ENCODE measurements around the gene WDR90.
"Not testable (repeated sequence)": the region's sequence is repeated elsewhere in the genome, so short reads cannot be mapped to it uniquely, and the experiment has no call there.

Gene WDR90

DNA sequence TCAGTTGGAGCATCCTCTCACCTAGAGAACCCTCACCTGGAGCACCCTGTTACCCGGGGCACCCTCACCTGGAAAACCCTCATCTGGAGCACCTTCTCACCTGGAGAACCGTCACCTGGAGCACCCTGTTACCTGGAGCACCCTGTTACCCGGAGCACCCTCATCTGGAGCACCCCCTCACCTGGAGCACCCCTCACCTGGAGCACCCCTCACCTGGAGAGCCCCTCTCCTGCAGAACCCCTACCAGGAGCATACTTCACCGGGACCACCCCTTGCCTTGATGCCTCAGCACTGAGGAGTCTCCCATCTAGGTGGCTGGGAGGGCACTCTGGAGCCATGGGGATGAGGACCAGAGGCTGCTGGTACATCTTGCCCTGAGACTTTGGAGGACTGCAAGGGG is 59.8 kb downstream of the WDR90 start:
- no peak for DNase-seq (ENCODE audit: low spot score)

DNA sequence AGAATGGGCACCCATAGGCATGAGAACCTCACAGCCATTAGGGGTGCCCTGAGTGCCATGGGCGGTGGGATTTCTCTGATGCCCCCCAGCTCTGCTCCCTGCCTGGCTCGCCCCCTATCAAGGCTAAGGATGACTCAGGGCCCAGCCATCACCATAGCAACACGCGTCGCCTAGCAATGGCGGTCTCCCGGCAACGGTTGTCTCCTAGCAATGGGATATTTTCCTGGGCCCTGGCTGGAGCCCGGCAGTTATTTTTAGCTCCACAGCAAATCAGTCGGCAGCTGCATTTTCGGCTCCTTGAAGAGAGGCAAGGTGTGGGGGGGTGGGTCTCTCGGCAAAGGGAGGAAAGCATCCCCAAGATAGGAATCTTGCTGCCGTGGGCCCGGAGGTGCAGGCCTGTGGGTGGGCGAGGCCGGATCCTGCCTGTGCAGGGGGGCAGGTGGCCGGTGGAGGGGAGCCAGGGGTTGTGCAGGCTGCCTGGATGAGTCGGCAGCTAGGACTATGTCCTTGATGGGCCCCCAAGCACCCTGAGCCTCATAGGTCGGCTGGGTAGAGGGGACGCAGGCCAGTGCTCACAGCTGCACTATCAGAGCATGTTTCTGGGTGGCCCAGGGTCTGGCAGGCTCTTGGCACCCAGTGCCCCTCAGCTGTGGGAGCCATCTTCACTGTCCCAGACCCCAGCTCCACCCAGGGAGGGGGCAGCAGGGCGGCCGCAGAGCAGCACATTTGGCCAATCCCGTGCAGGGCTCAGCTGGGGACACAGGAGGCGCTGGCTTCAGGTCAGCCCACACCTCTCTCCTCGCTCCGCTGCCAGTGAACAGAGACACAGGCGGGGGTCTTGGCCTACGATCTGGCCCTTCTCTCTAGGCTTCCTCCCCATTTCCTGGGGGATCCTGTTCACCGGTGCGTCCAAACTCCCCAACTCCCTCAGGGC is 60.7 kb downstream of the WDR90 start:
- no peak for DNase-seq (ENCODE audit: low spot score)

DNA sequence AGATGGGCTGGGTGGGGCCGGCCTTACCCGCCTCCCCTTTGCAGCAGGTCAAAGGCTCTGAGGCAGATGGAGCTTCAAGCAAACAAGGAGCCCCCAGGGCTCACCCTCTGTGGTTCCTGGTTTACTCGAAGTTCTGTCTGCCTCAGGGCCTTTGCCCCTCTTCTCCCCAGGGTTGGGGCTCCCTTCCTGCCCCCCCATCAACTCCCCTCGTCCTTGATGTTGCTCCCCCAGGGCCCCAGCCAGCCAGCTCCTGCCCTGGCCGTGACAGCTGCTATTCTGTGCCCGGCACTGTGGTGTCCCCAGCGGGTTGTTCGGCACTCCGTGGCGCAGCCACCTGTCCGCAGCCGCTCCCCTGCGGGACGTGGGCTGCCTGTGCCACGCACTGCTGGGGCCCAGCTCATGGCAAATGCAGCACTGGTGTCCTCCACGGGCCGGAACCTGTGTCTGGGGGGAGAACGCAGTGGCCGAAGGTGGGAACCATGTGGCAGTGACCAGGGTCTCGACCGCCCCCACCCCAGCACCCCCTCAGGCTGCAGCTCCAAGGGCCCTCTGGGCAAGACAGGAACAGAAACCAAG is 61.4 kb downstream of the WDR90 start:
- no peak for DNase-seq (ENCODE audit: low spot score)

DNA sequence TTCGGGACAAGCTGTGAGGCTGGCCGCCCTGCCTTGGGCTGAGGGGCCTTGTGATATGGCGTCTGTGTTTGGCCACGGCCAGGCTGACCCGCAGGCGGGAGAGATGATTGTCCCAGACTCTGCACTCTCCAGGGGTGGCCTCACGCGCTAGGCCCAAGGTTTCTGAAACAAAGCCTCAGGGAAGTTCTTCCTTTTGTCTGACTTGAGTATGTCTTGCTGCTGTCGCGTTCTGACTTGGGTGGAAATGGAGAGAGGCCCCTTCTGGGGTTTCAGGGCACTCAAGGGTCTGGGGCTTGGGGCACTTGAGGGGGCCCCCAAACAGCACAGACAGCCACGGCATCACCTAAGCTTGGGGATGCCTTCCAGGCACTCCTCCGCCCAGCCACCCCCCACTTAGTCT is 61.9 kb downstream of the WDR90 start:
- DNase-seq (ENCODE audit: low spot score): no peak

DNA sequence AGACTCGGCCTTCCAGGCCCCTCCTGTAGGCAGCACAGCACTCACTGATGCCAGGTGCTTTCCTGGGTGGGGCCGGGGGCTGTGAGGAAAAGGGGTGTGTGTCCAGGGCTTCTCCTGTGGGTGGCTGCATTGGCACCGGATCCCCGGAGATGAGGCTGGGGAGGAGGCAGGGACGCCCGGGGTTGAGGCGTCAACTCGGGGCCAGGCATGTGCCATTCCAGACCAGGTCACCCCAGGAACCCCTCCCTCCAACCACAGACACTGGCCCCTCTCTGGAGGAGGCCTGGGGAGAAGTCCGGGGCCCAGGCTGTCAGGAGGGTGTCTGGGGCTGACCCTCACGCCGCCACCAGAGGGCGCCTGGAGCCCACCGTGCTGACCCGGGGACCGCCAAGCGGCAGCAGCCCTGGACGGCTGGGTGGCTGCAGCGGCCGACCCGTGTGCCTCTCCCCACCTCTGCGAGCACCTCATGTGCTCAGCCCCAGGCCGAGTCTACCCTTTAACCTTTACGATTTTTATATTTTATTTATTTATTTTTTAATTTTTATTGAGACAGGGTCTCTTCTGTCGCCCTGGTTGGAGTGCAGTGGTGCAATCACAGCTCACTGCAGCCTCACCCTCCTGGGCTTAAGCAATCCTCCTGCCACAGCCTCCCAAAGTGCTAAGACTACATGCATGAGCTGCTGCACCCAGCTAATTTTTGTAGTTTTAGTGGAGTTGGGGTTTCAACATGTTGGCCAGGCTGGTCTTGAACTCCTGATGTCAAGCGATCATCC is 62.6 kb downstream of the WDR90 start:
- DNase-seq (ENCODE audit: low spot score): peak; percentile 71

DNA sequence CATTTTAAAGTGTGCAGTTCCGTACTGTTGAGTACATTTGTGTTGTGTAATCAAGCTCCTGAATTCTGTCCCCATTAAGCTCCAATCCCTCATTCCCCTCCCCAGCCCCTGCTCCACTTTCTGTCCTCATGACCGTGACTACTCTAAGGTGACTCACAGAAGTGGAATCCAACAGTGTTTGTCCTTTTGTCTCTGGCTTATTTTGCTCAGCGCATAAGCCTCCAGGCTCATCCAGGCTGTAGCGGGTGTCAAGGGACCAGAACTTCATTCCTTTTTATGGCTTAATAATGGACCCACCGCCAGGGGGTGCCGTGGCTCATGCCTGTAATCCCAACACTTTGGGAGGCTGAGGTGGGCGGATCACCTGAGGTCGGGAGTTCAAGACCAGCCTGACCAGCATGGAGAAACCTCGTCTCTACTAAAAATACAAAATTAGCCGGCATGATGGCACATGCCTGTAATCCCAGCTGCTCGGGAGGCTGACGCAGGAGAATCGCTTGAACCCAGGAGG is 63.6 kb downstream of the WDR90 start:
- DNase-seq (ENCODE audit: low spot score): not testable (repeated sequence)

DNA sequence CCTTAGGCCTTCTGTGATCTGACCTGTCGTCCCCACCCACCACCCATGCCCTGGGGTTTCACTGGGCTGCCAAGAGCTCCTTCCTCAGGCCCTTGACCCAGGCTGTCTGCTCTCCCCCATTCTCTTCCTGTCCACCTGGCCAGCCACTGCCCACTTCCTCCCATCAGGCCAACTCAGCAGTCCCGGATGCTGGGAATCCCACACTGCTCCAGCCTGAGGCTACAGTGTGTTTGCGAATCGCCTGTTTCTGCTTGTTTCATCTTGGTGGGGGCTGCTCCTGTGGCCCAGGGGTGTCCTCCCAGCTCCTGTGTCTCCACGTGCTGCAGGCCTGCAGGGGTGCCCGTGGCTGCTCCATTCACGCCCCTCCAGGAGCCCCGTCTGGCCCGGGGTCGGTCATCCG is 64.9 kb downstream of the WDR90 start:
- DNase-seq (ENCODE audit: low spot score): no peak

DNA sequence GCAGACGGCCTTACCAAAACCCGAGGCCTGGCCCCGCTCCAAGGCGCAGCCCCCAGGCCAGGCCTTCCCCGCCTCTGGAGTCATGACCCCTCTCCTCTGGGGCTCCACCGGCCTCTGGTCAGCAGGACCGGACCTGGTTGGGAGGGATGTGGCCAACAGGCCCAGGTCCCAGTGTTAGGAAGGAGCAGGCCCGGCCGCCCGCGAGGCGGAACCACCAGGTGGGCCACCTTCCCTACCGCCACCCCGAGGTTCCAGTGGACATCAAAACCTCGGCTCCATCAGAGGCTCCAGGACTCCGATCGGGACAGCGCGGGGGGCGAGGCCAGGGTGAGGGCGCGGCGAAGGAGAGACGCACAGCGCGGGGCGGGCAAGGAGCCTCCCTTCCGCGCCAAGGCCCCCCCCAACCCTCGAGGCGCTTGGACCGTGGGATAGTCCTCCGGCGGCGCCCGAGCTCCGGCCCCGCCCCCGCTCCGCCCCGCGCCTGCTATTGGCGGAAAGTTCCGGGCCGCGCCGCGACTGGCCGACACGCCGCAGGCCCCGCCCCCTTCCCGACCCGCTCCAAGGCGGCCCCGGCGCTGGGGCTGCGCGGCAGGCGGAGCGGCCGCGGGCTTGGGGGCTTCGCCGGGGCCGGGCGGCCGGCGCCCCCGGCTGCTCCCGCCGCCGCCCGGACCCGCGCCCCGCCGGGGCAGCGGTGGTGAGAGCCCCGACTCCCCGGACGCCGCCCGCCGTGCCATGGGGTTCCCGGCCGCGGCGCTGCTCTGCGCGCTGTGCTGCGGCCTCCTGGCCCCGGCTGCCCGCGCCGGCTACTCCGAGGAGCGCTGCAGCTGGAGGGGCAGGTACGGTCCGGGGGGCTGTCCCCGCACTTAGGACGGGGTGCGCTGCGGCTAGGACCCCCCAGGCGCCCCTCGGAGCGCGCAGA is 65.7 kb downstream of the WDR90 start, which contains the start of gene METRN:
TSS of gene METRN (plus strand) at position 561 of the 919 bp plus-strand sequence. CDS start at position 733, 172 bp downstream.
- DNase-seq (ENCODE audit: low spot score): peak; percentile 70

DNA sequence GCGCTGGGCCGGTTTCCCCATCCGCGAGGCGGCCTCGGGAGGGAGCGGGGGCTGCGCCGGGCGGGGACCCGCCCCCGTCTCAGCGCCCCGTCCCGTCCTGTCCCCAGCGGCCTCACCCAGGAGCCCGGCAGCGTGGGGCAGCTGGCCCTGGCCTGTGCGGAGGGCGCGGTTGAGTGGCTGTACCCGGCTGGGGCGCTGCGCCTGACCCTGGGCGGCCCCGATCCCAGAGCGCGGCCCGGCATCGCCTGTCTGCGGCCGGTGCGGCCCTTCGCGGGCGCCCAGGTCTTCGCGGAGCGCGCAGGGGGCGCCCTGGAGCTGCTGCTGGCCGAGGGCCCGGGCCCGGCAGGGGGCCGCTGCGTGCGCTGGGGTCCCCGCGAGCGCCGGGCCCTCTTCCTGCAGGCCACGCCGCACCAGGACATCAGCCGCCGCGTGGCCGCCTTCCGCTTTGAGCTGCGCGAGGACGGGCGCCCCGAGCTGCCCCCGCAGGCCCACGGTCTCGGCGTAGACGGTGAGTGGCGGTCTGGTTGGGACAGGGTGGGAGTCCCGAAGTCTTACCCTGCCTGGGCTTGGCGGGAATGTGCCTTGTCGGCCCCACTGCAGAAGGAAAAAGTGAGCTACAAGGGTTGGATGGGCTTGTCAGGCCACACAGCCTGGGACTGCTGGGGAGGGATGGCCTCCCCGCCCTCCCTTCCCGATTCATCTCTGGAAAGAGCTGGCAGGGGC is 66.5 kb downstream of the WDR90 start:
- DNase-seq (ENCODE audit: low spot score): no peak

DNA sequence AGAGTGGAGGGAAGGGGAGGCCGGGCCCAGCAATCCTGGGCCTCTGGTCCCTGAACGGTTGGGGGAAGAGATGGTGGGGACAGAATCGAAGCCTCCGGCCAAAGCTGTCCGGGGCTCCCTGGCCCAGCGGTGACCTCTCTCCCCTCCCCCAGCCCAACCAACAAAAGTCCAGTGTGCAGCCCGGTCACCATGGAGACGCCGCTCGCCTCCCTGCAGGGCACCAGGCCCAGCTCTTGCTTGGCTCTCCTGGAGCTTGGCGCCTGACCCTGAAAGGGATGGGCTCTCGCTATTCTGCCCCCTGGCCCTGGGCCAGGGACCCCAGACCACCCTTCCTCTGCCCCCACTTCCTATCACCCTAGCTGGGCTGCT is 67.0 kb downstream of the WDR90 start:
- DNase-seq (ENCODE audit: low spot score): no peak

DNA sequence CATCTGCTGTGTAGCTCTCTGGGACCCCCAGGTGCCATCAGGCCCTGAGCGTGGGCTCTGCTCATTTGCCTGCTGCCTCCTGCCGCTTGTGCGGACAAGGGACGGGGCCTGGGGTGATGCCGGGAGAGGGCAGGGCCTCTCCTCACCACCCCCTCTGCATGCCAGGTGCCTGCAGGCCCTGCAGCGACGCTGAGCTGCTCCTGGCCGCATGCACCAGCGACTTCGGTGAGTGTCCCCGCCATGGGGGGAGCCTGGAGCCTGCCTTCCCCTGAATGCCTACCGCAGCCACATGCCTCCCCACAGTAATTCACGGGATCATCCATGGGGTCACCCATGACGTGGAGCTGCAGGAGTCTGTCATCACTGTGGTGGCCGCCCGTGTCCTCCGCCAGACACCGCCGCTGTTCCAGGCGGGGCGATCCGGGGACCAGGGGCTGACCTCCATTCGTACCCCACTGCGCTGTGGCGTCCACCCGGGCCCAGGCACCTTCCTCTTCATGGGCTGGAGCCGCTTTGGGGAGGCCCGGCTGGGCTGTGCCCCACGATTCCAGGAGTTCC is 67.7 kb downstream of the WDR90 start:
- no peak for DNase-seq (ENCODE audit: low spot score)

All from hematopoietic multipotent progenitor cell treated with erythropoietin and hydrocortisone succinate and interleukin-3 and kit ligand, for 17 days (in vitro differentiated cells).